ENCODE measurements around the gene POU2F1.

- TF ChIP-seq TAF1 (conservative IDR thresholded peaks at IDR 0.05), result no peak
- TF ChIP-seq, protein P1, sequence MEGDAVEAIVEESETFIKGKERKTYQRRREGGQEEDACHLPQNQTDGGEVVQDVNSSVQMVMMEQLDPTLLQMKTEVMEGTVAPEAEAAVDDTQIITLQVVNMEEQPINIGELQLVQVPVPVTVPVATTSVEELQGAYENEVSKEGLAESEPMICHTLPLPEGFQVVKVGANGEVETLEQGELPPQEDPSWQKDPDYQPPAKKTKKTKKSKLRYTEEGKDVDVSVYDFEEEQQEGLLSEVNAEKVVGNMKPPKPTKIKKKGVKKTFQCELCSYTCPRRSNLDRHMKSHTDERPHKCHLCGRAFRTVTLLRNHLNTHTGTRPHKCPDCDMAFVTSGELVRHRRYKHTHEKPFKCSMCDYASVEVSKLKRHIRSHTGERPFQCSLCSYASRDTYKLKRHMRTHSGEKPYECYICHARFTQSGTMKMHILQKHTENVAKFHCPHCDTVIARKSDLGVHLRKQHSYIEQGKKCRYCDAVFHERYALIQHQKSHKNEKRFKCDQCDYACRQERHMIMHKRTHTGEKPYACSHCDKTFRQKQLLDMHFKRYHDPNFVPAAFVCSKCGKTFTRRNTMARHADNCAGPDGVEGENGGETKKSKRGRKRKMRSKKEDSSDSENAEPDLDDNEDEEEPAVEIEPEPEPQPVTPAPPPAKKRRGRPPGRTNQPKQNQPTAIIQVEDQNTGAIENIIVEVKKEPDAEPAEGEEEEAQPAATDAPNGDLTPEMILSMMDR (IDR thresholded peaks at IDR 0.05; ENCODE audit: low read depth, low read length, missing input control), result no peak
- TF ChIP-seq RAD21 (IDR thresholded peaks at IDR 0.05), result no peak
- TF ChIP-seq, protein P2, sequence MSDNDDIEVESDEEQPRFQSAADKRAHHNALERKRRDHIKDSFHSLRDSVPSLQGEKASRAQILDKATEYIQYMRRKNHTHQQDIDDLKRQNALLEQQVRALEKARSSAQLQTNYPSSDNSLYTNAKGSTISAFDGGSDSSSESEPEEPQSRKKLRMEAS (IDR thresholded peaks at IDR 0.05), result no peak
- no peak for TF ChIP-seq JUND (IDR thresholded peaks at IDR 0.05)
- TF ChIP-seq REST (IDR thresholded peaks at IDR 0.05), result no peak
- no peak for TF ChIP-seq RXRA (IDR thresholded peaks at IDR 0.05)
- no peak for TF ChIP-seq HNF4G (IDR thresholded peaks at IDR 0.05)
- no peak for TF ChIP-seq GABPA (IDR thresholded peaks at IDR 0.05 in 1 of 2, conservative IDR thresholded peaks at IDR 0.05 in 1 of 2)
- no peak for TF ChIP-seq SP1 (IDR thresholded peaks at IDR 0.05)
- no peak for TF ChIP-seq EGR1 (IDR thresholded peaks at IDR 0.05; ENCODE audit: low read depth in 2 of 2)
Measured at GRCh38 chr1:167430849-167431242, 210.2 kb downstream of the POU2F1 start.
